NCI-H1417 (cell line): ENCODE results near the gene EPB41L4B.
"Not testable (repeated sequence)": the region's sequence is repeated elsewhere in the genome, so short reads cannot be mapped to it uniquely, and the experiment has no call there.

Experiments used
- DNase-seq, 3 experiments: peaks; one replicate each; lab custom pipeline; 2025; lab: John Stamatoyannopoulos, UW

EPB41L4B gene

GRCh38 chr9:109320742-109321448 lies at the start of gene EPB41L4B:
Gene EPB41L4B (minus strand): TSS chr9:109321059. CDS start chr9:109320446, 613 bp downstream.
- peak; percentile 88 to 97 (median 96) for DNase-seq

GRCh38 chr9:109369285-109369684 lies 48.4 kb upstream of the EPB41L4B start:
- DNase-seq: no peak

GRCh38 chr9:109360771-109361170 lies 39.9 kb upstream of the EPB41L4B start:
- no peak for DNase-seq

- DNase-seq: not testable (repeated sequence)
These were observed 38.2 kb upstream of the EPB41L4B start for GRCh38 chr9:109358968-109359603.

GRCh38 chr9:109355564-109356297 lies 34.9 kb upstream of the EPB41L4B start:
- DNase-seq: peak in 2 of 3 experiments; percentile 77 to 88

- DNase-seq: no peak
These were observed 33.3 kb upstream of the EPB41L4B start for GRCh38 chr9:109354190-109354589.

GRCh38 chr9:109351032-109351431 lies 30.2 kb upstream of the EPB41L4B start:
- peak in 1 of 3 experiments; percentile 32 for DNase-seq

- DNase-seq: peak in 2 of 3 experiments; percentile 76 to 95
These were observed 28.6 kb upstream of the EPB41L4B start for GRCh38 chr9:109349421-109349846.

GRCh38 chr9:109346904-109347303 lies 26.0 kb upstream of the EPB41L4B start:
- DNase-seq: no peak

GRCh38 chr9:109344866-109345265 lies 24.0 kb upstream of the EPB41L4B start:
- no peak for DNase-seq

GRCh38 chr9:109342878-109343277 lies 22.0 kb upstream of the EPB41L4B start:
- no peak for DNase-seq

GRCh38 chr9:109341561-109341960 lies 20.7 kb upstream of the EPB41L4B start:
- DNase-seq: peak in 1 of 3 experiments; percentile 56

GRCh38 chr9:109340979-109341378 lies 20.1 kb upstream of the EPB41L4B start:
- not testable (repeated sequence) for DNase-seq

- DNase-seq: no peak
These were observed 15.6 kb upstream of the EPB41L4B start for GRCh38 chr9:109336409-109336808.

- no peak for DNase-seq
These were observed 15.1 kb upstream of the EPB41L4B start for GRCh38 chr9:109335929-109336328.

- DNase-seq: no peak
These were observed 14.3 kb upstream of the EPB41L4B start for GRCh38 chr9:109335121-109335520.

- peak in 2 of 3 experiments; percentile 62 to 70 for DNase-seq
These were observed 10.5 kb upstream of the EPB41L4B start for GRCh38 chr9:109331353-109331752.

- DNase-seq: peak in 2 of 3 experiments; percentile 54 to 75
These were observed 8.9 kb upstream of the EPB41L4B start for GRCh38 chr9:109329638-109330258.

GRCh38 chr9:109328978-109329637 lies 8.2 kb upstream of the EPB41L4B start:
- peak; percentile 54 to 86 (median 61) for DNase-seq

GRCh38 chr9:109325089-109325488 lies 4.2 kb upstream of the EPB41L4B start:
- no peak for DNase-seq

GRCh38 chr9:109323771-109324170 lies 2.9 kb upstream of the EPB41L4B start:
- no peak for DNase-seq

- DNase-seq: peak in 2 of 3 experiments; percentile 54 to 55
These were observed 868 bp upstream of the EPB41L4B start for GRCh38 chr9:109321727-109322126.
